OCI-LY7 (cell line): ENCODE data around the gene KCNA2.

Source experiments
- EZH2phosphoT487 ChIP-seq: fragments of 200-600 bp; sonication (generic); IDR thresholded peaks from 2 replicates; pipeline ENCODE4 v1.6.1; 2018; ENCODE audit warnings: low read depth, borderline replicate concordance, mild to moderate bottlenecking, mixed run types, antibody characterized with exemption, low read length, moderate library complexity, mixed read lengths
- TF ChIP-seq, protein P1 (sequence below): fragments of 200-600 bp; sonication (generic); conservative IDR thresholded peaks from 2 replicates; pipeline ENCODE4 v1.5.1; 2014; ENCODE audit warnings: mild to moderate bottlenecking, antibody characterized with exemption, low read length, moderate library complexity, mixed read lengths

DNA sequence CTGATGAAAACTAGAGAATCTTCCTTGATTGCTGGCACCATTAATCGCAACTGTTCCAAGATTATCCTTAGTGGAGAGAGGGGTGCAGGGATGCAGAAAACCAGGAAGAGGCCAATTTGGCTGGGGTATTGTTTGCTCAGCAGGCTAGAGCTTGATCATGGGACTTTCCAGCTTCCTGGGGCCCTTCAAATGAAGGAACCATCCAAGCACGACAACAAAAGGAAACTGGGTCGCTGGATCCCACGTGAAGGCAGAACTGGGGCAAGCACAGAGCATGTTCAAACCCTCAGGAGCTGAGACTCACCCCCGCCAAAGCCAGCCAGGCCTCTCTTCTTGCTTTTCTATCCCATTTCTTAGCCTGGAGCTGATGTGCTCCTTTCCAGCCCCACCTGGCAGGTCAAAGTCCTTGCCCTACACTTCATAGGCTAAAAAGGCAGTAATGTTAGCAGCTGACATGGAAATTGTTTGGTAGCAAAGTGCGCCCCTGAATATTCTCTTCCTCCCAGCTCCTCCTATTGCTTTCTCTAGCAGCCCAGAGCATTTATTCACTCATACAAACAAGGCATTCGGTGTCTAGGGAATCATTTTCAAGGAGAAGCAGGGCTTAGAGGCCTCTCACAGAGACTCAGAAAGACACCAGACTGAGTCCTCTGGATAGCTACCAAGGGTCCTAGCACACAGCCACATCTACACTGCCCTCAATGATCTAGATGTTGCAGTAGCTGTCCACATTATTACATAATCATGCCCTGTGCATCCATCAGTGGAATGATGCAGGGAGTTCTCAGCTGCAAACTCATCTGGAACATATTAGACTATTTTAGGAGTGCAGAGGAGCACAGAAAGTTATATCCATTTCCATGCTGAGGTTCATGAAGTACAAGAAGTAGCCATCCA, 11.5 kb downstream of the KCNA2 start:
- TF ChIP-seq, protein P1, sequence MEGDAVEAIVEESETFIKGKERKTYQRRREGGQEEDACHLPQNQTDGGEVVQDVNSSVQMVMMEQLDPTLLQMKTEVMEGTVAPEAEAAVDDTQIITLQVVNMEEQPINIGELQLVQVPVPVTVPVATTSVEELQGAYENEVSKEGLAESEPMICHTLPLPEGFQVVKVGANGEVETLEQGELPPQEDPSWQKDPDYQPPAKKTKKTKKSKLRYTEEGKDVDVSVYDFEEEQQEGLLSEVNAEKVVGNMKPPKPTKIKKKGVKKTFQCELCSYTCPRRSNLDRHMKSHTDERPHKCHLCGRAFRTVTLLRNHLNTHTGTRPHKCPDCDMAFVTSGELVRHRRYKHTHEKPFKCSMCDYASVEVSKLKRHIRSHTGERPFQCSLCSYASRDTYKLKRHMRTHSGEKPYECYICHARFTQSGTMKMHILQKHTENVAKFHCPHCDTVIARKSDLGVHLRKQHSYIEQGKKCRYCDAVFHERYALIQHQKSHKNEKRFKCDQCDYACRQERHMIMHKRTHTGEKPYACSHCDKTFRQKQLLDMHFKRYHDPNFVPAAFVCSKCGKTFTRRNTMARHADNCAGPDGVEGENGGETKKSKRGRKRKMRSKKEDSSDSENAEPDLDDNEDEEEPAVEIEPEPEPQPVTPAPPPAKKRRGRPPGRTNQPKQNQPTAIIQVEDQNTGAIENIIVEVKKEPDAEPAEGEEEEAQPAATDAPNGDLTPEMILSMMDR: no peak
- TF ChIP-seq EZH2phosphoT487: no peak
